HG02943 (cell line): ENCODE measurements around the gene PLA2G6.
"Not testable (repeated sequence)": the region's sequence is repeated elsewhere in the genome, so short reads cannot be mapped to it uniquely, and the experiment has no call there.

Experiments
- ATAC-seq: cut with Tn5 transposase; IDR thresholded peaks from one replicate; pipeline ENCODE4 v1.9.1; 2021; ENCODE audit warnings: mild to moderate bottlenecking, low read depth, moderate library complexity; ENCODE audit not compliant: unreplicated experiment

Gene PLA2G6

GRCh38 chr22:38088629-38089473 is 92.8 kb downstream of the PLA2G6 start:
- no peak for ATAC-seq

- ATAC-seq, result no peak
Measured at GRCh38 chr22:38087855-38088254, 93.8 kb downstream of the PLA2G6 start.

DNA sequence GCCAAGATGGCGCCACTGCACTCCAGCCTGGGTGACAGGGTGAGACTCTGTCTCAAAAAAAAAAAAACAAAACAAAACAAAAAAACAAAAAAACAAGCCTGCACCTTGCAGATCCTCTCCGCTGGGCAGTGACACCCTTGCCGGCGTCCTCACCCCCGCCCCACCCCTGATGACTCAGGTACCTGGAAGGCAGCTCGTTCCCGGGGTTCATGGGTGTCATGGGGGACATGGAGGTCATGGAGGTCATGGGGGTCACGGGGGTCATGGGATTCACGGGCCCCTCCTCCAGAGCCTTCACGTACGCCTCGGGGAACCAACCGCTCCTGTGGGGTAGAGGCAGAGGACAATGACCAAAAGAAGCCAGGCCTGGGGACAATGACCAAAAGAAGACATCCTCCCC is 94.7 kb downstream of the PLA2G6 start:
- ATAC-seq, result no peak

DNA sequence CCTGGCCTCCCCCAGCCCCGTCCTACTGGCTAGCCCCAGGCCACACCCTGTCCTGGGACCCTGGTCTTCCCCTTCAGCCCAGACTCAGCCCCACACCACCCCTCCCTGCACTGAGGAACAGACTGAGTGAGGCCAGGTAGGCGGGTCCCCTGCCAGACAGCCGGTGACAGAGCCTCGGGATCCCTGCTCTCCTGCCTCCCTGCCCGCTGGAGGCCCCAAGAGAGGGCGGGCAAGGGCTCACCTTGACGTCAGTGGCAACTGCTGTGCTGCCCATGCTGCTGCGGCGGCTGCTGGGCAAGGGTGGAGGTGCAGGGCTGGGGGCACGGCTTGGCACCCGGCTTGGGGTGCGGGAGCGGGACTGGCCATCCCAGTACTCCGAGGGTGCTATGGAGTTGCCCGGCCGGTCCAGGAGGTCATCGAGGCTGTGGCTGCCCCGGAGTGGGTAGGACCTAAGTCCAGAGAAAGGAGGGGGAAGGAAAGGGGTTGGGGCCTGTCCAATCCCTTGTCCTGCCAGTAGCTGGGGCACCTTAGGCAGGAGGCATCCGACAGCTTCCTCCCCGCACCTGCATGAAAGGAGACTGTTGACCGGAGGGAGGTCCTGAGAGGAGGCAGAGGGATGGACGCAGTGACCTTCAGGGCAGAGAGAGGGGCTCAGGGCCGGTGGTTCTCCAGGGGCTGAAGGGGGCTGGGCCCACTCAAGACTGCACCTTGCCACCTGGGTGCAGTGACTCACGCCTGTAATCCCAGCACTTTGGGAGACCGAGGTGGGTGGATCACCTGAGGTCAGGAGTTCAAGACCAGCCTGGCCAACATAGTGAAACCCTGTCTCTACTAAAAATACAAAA is 95.4 kb downstream of the PLA2G6 start:
- ATAC-seq, result no peak

GRCh38 chr22:38085501-38085900 is 96.1 kb downstream of the PLA2G6 start:
- ATAC-seq, result no peak

DNA sequence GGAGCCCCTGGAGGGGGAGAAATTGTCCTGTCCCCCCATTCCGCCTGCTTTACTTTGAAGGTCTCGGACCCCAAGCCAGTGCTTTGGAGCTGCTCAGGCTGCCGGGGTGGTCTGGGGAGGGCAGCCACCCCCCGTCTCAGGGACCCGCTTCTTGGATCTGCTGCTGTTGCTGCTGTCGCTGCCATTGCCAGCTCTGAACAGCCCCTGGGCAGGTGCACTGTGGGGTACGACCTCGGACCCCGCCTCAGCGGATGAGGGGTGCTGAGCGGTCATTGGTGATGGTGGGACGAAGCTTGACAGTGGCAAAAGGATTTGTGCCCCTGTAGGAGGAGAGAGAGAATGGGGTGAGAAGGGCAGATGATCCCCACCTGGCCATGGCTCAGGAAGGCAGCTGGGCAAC is 96.6 kb downstream of the PLA2G6 start:
- ATAC-seq, result no peak

DNA sequence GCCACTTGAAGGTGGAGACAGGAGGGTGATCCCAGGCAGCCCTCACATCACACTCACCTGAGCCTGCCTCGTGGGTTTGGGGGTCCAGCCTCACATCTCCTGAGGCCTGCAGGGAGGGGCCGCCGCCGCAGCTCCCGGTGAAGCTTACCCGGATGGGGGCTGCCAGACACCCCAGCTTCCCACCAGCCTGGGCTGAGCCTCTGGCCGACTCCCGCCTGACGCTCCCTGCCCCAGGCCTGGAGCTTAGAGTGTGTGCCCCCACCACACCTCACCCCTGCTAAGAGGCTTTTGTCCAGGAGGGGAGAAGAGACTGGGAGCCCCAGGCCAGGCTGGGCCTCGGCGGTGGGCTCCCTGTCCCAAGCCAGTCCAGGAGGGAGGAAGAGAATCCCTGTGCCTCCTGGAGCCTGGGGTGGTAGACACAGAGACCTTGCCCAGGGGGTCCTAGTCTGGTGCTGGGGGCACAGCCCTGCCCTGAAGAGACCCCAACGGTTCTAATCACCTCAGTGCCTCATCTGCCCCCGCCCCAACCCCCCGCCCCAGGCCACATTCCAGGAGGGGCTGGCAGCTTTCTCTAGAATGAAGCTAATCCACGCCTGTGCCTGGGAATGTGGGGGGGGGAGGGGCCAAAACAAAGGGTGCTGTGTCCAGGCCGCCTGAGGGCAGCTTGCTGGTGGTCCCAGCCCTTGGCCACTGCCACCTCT is 97.5 kb downstream of the PLA2G6 start, which contains the start of gene SLC16A8:
TSS of gene SLC16A8 (minus strand) at position 254 of the 701 bp plus-strand sequence. CDS start 1,311 bp downstream, outside the sequence.
- no peak for ATAC-seq

DNA sequence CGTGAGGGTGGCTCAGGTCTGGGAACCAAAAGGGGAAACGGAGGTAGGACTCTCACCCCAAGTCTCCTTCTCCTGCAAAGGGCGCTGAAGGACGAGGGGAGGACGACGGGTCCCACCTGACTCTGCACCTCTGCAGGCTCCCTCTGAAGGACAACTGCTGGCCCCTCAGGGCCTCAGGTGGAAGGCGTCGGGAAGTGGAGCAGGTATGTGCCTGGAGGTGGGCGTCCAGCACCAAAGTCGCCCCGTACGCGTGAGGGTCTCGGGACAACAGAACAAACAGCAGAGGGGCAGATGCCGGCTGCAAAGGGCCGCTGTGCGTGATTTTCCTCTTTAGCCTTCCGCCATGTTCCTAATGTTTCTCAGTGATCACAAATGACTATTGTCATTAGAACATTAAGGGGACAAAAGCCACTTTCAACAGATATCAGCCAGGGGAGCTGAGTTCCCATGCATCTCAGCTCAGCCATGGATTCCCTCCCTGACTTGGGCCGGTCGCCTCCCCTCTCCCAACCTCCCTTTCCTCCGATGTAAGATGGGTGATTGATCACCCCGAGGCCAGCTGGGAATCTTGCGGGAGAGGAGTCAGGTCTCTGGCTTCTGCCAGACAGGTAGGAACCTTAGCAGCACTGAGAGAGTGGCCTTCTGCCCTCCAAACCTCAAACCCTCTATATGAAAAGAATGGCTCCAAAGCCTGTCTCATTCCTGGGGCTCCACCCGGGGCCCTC is 98.5 kb downstream of the PLA2G6 start:
- ATAC-seq, result no peak

- no peak for ATAC-seq
Measured at GRCh38 chr22:38081941-38082828, 99.4 kb downstream of the PLA2G6 start.

DNA sequence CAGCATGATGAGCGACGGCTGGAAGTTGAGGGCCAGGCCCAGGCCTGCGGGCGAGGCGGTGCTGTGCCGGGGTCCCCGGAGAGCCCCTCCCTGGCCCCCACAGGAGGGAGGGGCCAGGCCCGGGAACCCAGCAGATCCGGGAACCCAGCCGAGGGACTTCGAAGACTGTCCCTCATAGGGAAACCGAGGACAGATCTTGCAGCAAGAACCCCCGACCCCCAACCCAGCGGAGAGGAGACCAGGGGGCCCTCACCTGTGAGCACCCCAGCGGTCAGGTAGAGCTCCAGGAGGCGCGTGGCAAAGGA is 100.0 kb downstream of the PLA2G6 start:
- no peak for ATAC-seq

DNA sequence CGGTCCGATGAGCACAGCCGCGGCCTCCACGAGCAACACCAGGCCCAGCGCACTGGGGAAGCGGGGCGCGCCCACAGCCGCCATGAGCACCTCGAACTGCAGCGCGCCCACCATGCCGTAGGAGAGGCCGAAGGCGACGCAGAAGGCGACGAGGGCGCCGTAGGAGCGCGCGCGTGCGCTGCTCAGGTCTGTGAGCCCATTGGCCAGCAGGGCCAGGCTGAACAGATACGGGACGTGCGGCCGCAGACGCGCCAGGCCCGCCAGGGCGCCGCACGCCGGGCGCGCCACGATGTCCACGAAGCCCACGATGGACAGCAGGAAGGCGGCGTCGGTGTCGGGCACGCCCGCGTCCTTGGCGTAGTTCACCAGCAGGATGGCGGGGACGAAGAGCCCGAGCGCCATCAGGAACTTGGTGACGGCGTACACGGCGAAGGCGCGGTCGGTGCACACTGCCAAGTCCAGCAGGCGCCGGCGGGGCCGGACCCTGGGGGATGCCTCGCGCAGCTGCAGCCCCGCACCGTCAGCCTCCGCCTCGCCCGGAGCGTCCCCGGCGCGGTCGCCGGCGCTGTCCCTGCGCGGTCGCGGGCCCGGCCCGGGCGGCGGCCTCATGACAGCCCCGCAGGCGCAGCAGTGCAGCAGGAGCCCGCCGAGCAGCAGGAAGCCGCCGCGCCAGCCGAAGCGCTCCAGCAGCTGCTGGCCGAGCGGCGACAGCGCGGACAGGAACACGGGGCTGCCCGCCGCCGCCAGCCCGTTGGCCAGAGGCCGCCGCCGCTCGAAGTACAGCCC is 100.6 kb downstream of the PLA2G6 start:
- no peak for ATAC-seq

- no peak for ATAC-seq
Measured at GRCh38 chr22:38080474-38080849, 101.2 kb downstream of the PLA2G6 start.

DNA sequence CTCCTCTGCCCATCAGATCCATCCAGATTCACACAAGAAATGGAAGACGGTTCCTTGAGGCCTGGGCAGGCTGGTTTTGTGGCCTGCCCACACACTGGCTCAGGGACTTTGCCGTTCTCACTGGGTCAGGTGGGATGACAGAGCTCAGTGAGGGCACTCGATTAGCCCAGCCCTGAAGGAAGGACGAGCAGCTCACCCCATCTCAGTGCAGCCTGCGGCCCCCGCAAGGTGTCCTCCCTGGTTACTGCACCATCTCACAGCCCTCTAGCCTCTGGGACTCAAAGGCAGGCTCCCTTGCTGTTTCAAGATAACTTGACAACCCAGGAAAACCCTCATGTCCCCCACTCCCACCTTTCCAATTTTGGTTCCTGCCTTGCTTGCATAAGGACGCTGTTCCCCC is 101.8 kb downstream of the PLA2G6 start:
- ATAC-seq, result no peak

GRCh38 chr22:38079208-38079607 is 102.4 kb downstream of the PLA2G6 start:
- ATAC-seq, result not testable (repeated sequence)

- ATAC-seq, result no peak
Measured at GRCh38 chr22:38078046-38078840, 103.4 kb downstream of the PLA2G6 start.

DNA sequence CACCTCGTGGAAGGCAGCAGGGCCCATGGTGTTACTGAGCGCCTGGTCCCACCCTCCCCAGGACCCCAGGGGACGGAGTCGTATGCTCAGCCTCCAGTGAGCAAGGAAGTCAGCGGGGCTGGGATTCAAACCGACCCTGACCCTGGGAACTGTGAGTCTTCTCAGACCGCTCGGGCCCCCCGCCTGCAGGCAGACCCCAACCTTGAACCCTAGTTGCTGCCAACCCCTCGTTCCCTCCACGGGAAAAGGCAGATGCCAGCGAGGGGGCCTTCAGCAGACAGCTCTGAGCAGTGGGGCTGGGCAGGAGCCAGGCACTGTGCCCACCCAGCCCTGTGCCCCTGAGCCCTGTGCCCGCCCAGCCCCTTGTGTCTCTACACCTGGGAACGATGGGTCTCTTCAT is 104.0 kb downstream of the PLA2G6 start:
- no peak for ATAC-seq

GRCh38 chr22:38077096-38077495 is 104.5 kb downstream of the PLA2G6 start:
- no peak for ATAC-seq

DNA sequence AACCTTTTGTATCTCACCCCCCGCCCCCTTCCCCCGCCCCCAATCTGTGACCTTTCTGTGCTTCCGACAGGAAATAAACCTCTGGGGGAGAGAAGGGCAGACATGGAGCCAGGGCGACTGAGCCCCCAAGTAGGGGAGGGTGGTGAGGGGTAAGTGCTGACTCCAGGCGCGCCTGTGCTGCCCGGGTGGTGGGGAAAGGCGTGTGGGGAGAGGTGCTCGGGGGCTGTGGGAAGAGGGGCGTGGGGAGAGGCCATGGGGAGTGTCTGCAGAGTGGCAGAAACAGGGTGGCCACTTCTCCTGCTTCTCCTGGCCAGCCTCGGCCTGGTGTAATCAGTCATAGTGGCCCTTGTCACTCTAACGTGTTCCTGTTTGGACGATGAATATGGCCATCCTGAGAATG is 105.7 kb downstream of the PLA2G6 start:
- ATAC-seq, result no peak
